ENCODE data around the gene LAMB1.
A peak's percentile ranks its signal among the peaks of the same experiment; 100 is the strongest.

LAMB1 gene

GRCh38 chr7:107936312-107936711, 66.6 kb downstream of the LAMB1 start:
- no peak overlapping the region for H3K18ac ChIP-seq (ENCODE audit: low read depth in 1 of 2, low read length in 2 of 2)
- no peak overlapping the region for H3K4me2 ChIP-seq (ENCODE audit: low read length, poor library complexity, severe bottlenecking)
- H3K4me3 ChIP-seq (ENCODE audit: insufficient read depth in 1 of 2, low read depth in 1 of 2, low read length in 2 of 2): no peak overlapping the region
- H2AK5ac ChIP-seq (ENCODE audit: low read length, severe bottlenecking): no peak overlapping the region
- no peak overlapping the region for H3K23ac ChIP-seq (ENCODE audit: low read length in 2 of 2)
- H2AFZ ChIP-seq (ENCODE audit: low read depth, low read length): no peak overlapping the region
- H3K9me3 ChIP-seq (ENCODE audit: control insufficient read depth, low read length): no peaks in the 10 kb centered on the region
- no peaks in the 10 kb centered on the region for H3K27me3 ChIP-seq (ENCODE audit: control insufficient read depth in 1 of 2, insufficient read depth in 1 of 2, low read length in 2 of 2)
- H2BK15ac ChIP-seq (ENCODE audit: low read depth, poor library complexity, severe bottlenecking): no peak overlapping the region
- H3K9ac ChIP-seq (ENCODE audit: low read length): no peak overlapping the region
- DNase-seq: no peak
- H4K91ac ChIP-seq (ENCODE audit: low read length): no peak overlapping the region
- H3K4me1 ChIP-seq (ENCODE audit: control insufficient read depth, insufficient read depth, low read depth, low read length): peaks cover 20% of the 10 kb centered on the region
- no peak overlapping the region for H4K8ac ChIP-seq (ENCODE audit: low read length)
- H3K14ac ChIP-seq (ENCODE audit: low read length in 2 of 2): no peak overlapping the region
- H3K27ac ChIP-seq (ENCODE audit: low read length, poor library complexity, severe bottlenecking): peak overlapping the region; percentile 65
- H2BK120ac ChIP-seq (ENCODE audit: low read depth, low read length): no peak overlapping the region
- H2BK12ac ChIP-seq (ENCODE audit: low read length in 2 of 2): no peak overlapping the region
- no peak overlapping the region for H2BK5ac ChIP-seq (ENCODE audit: low read depth, low read length, poor library complexity, severe bottlenecking)
- no peak overlapping the region for H3K4ac ChIP-seq (ENCODE audit: low read depth in 1 of 2, low read length in 2 of 2)
- H3K36me3 ChIP-seq (ENCODE audit: control insufficient read depth in 1 of 2, insufficient read depth in 2 of 2, low read depth in 1 of 2, low read length in 2 of 2): peaks cover 15 to 78% of the 10 kb centered on the region in 2 experiments
- H3K79me1 ChIP-seq (replicated peaks; ENCODE audit: low read length, poor library complexity, severe bottlenecking): peaks cover 1% of the 10 kb centered on the region
- 78% methylated on average over 1 of the region's 2 CpGs for WGBS

- peak; percentile 45 for DNase-seq
- no peak overlapping the region for H2BK5ac ChIP-seq (ENCODE audit: low read depth, low read length, poor library complexity, severe bottlenecking)
- H2AFZ ChIP-seq (ENCODE audit: low read depth, low read length): no peak overlapping the region
- no peak overlapping the region for H4K91ac ChIP-seq (ENCODE audit: low read length)
- H3K36me3 ChIP-seq (ENCODE audit: control insufficient read depth in 1 of 2, insufficient read depth in 2 of 2, low read depth in 1 of 2, low read length in 2 of 2): peaks cover 11 to 78% of the 10 kb centered on the region in 2 experiments
- no peaks in the 10 kb centered on the region for H3K9me3 ChIP-seq (ENCODE audit: control insufficient read depth, low read length)
- no peak overlapping the region for H4K8ac ChIP-seq (ENCODE audit: low read length)
- 86% methylated on average over 7 of the region's 8 CpGs for WGBS
- no peak overlapping the region for H3K23ac ChIP-seq (ENCODE audit: low read length in 2 of 2)
- no peak overlapping the region for H2AK5ac ChIP-seq (ENCODE audit: low read length, severe bottlenecking)
- no peak overlapping the region for H3K4me2 ChIP-seq (ENCODE audit: low read length, poor library complexity, severe bottlenecking)
- H3K4ac ChIP-seq (ENCODE audit: low read depth in 1 of 2, low read length in 2 of 2): no peak overlapping the region
- no peaks in the 10 kb centered on the region for H3K27me3 ChIP-seq (ENCODE audit: control insufficient read depth in 1 of 2, insufficient read depth in 1 of 2, low read length in 2 of 2)
- H2BK12ac ChIP-seq (ENCODE audit: low read length in 2 of 2): no peak overlapping the region
- no peak overlapping the region for H3K14ac ChIP-seq (ENCODE audit: low read length in 2 of 2)
- H3K79me1 ChIP-seq (replicated peaks; ENCODE audit: low read length, poor library complexity, severe bottlenecking): peaks cover 1% of the 10 kb centered on the region
- H3K4me3 ChIP-seq (ENCODE audit: insufficient read depth in 1 of 2, low read depth in 1 of 2, low read length in 2 of 2): no peak overlapping the region
- peak overlapping the region; percentile 61 for H3K27ac ChIP-seq (ENCODE audit: low read length, poor library complexity, severe bottlenecking)
- peaks cover 16% of the 10 kb centered on the region for H3K4me1 ChIP-seq (ENCODE audit: control insufficient read depth, insufficient read depth, low read depth, low read length)
- no peak overlapping the region for H3K9ac ChIP-seq (ENCODE audit: low read length)
- H3K18ac ChIP-seq (ENCODE audit: low read depth in 1 of 2, low read length in 2 of 2): no peak overlapping the region
- no peak overlapping the region for H2BK120ac ChIP-seq (ENCODE audit: low read depth, low read length)
- H2BK15ac ChIP-seq (ENCODE audit: low read depth, poor library complexity, severe bottlenecking): no peak overlapping the region
Measured at GRCh38 chr7:107934991-107935770, 67.8 kb downstream of the LAMB1 start.

GRCh38 chr7:107933386-107934013, 69.5 kb downstream of the LAMB1 start:
- Histone ChIP-seq H3K27me3 (ENCODE audit: control insufficient read depth in 1 of 2, insufficient read depth in 1 of 2, low read length in 2 of 2) (no peaks in the 10 kb centered on the region), H4K91ac (ENCODE audit: low read length) (no peak overlapping the region)
- WGBS: 82% methylated on average over 5 of the region's 6 CpGs

GRCh38 chr7:107932805-107933204, 70.2 kb downstream of the LAMB1 start:
- Histone ChIP-seq H3K4me2 (ENCODE audit: low read length, poor library complexity, severe bottlenecking) (no peak overlapping the region), H3K9ac (ENCODE audit: low read length) (no peak overlapping the region), H2AFZ (ENCODE audit: low read depth, low read length) (no peak overlapping the region), H3K27me3 (ENCODE audit: control insufficient read depth in 1 of 2, insufficient read depth in 1 of 2, low read length in 2 of 2) (no peaks in the 10 kb centered on the region), H2BK15ac (ENCODE audit: low read depth, poor library complexity, severe bottlenecking) (no peak overlapping the region), H3K4ac (ENCODE audit: low read depth in 1 of 2, low read length in 2 of 2) (no peak overlapping the region), H3K23ac (ENCODE audit: low read length in 2 of 2) (no peak overlapping the region), H4K91ac (ENCODE audit: low read length) (no peak overlapping the region), H4K8ac (ENCODE audit: low read length) (no peak overlapping the region), H2AK5ac (ENCODE audit: low read length, severe bottlenecking) (no peak overlapping the region), H3K27ac (ENCODE audit: low read length, poor library complexity, severe bottlenecking) (peak overlapping the region; percentile 50), H3K9me3 (ENCODE audit: control insufficient read depth, low read length) (no peaks in the 10 kb centered on the region), H3K36me3 (ENCODE audit: control insufficient read depth in 1 of 2, insufficient read depth in 2 of 2, low read depth in 1 of 2, low read length in 2 of 2) (peaks cover 11 to 99% of the 10 kb centered on the region in 2 experiments), H2BK12ac (ENCODE audit: low read length in 2 of 2) (no peak overlapping the region), H3K4me1 (ENCODE audit: control insufficient read depth, insufficient read depth, low read depth, low read length) (peaks cover 11% of the 10 kb centered on the region), H3K79me1 (replicated peaks; ENCODE audit: low read length, poor library complexity, severe bottlenecking) (peaks cover 1% of the 10 kb centered on the region), H2BK120ac (ENCODE audit: low read depth, low read length) (no peak overlapping the region), H2BK5ac (ENCODE audit: low read depth, low read length, poor library complexity, severe bottlenecking) (no peak overlapping the region), H3K18ac (ENCODE audit: low read depth in 1 of 2, low read length in 2 of 2) (no peak overlapping the region), H3K4me3 (ENCODE audit: insufficient read depth in 1 of 2, low read depth in 1 of 2, low read length in 2 of 2) (no peak overlapping the region), H3K14ac (ENCODE audit: low read length in 2 of 2) (no peak overlapping the region)
- 57% methylated on average over 1 of the region's 2 CpGs for WGBS
- DNase-seq: no peak

More at GRCh38 chr7:107933386-107934013, 69.5 kb downstream of the LAMB1 start:
- Histone ChIP-seq H2BK12ac (ENCODE audit: low read length in 2 of 2) (no peak overlapping the region), H3K4ac (ENCODE audit: low read depth in 1 of 2, low read length in 2 of 2) (no peak overlapping the region), H3K4me3 (ENCODE audit: insufficient read depth in 1 of 2, low read depth in 1 of 2, low read length in 2 of 2) (no peak overlapping the region), H3K36me3 (ENCODE audit: control insufficient read depth in 1 of 2, insufficient read depth in 2 of 2, low read depth in 1 of 2, low read length in 2 of 2) (peaks cover 9 to 93% of the 10 kb centered on the region in 2 experiments), H2BK15ac (ENCODE audit: low read depth, poor library complexity, severe bottlenecking) (no peak overlapping the region), H3K18ac (ENCODE audit: low read depth in 1 of 2, low read length in 2 of 2) (no peak overlapping the region), H3K9ac (ENCODE audit: low read length) (no peak overlapping the region), H3K9me3 (ENCODE audit: control insufficient read depth, low read length) (no peaks in the 10 kb centered on the region), H2AFZ (ENCODE audit: low read depth, low read length) (no peak overlapping the region), H3K14ac (ENCODE audit: low read length in 2 of 2) (no peak overlapping the region), H3K79me1 (replicated peaks; ENCODE audit: low read length, poor library complexity, severe bottlenecking) (peaks cover 1% of the 10 kb centered on the region), H2AK5ac (ENCODE audit: low read length, severe bottlenecking) (no peak overlapping the region), H2BK5ac (ENCODE audit: low read depth, low read length, poor library complexity, severe bottlenecking) (no peak overlapping the region), H3K23ac (ENCODE audit: low read length in 2 of 2) (no peak overlapping the region), H3K4me2 (ENCODE audit: low read length, poor library complexity, severe bottlenecking) (no peak overlapping the region), H4K8ac (ENCODE audit: low read length) (no peak overlapping the region), H3K27ac (ENCODE audit: low read length, poor library complexity, severe bottlenecking) (peak overlapping the region; percentile 33), H2BK120ac (ENCODE audit: low read depth, low read length) (no peak overlapping the region), H3K4me1 (ENCODE audit: control insufficient read depth, insufficient read depth, low read depth, low read length) (peaks cover 12% of the 10 kb centered on the region)
- peak; percentile 45 for DNase-seq
